Stimulated activated CD4-positive, alpha-beta T cell treated with anti-CD3 and anti-CD28 coated beads, Interleukin-4, amount 100 ng/mL, for 24 hours (primary cell): ENCODE data around the gene MMP24OS.
A peak's percentile ranks its signal among the peaks of the same experiment; 100 is the strongest.

Experiments
- DNase-seq: peaks from one replicate; pipeline ENCODE4 v3.0.0-alpha.2; 2020

Gene MMP24OS

DNA sequence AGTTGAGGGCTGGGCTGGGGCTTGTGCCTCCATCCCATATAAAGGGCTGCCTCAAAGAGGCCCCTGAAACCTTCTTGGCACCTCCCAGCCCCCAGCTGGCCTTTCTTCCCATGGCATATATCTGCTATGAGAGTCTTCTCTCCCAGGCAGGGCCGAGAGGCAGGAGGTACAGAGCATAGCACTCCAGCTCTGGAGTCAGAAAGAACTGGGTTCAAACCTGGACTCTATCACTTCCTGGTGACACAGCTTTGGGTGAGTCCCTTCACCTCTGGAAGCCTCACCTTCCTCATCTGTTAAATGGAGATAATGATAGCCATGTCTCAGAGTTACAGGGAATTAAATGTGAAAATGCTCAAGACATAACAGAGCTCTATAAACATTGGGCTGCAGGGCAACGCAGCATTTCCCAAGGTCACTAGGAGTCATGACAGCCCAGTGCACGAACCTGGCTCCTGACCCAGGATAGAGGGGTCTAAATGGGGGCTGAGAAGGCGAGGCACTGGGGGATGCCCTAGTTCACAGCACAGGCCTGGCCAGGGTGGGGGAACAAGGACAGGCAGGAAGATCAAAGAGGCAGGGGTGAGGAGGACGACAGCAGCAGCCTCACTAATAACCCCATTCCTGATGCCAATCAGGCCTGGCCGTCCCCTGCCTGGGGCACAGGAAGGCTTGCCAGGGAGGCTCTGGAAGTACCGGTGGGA lies 12.4 kb upstream of the MMP24OS start:
- no peak for DNase-seq

DNA sequence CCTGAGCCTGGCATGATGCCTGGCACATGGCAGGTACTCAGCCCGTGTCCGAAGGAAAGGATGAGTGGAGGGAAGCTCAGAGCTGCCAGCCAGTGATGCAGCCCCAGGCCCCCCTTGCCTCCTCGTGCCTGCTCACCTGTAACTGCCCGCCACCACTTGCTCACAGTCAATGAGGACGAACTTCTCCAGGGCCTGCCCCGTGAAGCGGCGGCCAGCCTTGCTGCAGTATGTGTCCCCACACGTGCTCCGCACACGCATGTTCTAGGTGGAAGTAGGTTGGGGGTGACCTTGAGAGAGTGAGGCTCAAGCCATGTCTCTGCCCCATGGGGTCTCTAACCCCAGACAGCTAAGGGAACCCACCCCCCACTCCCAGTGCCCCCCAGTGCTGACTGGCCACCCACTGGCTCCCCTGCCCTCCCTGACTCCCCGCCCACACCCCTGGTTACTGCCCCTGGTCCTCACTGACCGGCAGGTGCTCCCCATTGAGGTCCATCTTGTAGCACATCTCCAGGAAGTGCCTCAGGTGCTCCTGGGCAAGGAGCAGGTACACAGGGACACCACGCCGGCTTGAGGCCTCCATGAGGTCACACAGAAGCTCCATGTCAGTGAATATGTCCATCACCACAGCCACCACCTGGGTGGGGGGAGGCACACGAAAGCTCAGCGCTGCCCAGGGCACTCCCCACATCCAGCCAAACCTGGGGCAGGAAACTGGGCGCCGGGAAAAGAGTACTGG lies 10.6 kb upstream of the MMP24OS start:
- DNase-seq = no peak

DNA sequence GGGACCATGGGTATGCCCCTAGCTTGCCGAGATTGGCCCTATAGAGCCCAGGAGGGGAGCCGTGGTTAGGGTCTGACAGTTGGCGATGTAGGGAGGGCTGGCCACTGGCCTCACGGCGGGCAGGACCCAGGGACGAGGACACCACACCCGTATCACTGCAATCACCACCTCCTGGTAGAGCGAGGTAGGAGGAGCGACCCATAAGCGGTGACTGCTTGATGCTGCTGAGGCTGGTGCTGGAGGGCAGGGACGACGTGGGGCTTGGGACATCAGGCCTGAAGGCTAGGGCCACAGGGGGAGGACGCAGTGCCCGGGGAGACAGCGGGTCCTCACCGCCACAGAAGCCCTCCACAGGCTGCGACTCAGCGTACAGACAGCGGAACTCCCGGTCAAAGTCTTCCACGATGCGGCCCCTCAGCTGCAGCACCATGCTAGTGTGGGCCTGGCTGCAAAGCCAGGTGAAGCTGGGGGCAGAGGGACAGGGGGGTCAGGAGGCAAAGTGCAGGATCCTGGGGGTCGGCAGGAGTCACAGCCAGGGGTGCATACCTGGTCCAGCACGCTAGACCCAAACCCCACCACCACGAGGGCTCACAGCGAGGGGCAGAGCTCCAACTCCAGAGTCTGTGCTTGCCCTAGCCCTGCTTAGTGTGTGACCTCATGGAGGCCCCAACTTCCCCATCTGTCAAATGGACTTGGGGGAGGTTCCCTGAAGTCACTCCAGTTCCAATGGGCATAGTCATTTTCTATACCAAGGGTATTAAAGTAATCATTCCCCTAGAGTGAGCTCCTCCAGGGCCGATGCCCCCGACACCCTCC lies 9.8 kb upstream of the MMP24OS start:
- DNase-seq = no peak

DNA sequence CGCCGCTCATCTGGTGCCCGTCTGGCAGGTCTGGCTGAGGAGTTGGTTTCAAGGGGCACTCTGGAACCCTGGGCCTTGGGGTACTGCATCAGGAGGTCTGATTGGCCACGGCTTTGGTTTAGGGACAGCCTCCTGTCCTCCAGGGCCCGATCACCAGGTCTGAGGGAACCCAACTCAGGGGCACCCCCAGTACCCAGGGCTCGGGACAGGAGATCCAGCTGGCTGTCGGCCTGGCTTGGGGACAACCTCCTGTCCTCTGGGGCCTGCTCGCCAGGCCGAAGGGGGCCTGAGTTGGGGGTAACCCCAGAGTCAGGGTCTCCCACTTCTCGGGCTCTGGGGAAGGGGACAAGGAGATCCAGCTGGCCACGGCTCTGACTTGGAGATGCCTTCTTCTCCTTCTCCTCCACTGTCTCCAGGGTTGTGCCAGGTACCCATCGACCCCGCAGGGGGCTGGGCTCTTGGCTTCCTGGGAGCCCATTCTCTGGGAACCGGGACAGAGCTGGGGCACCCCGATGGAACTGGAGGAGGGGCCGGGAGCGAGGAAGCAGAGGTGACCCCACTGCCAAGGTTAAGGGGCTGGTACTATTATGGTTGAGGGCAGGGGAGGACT lies 9.1 kb upstream of the MMP24OS start:
- DNase-seq = no peak

DNA sequence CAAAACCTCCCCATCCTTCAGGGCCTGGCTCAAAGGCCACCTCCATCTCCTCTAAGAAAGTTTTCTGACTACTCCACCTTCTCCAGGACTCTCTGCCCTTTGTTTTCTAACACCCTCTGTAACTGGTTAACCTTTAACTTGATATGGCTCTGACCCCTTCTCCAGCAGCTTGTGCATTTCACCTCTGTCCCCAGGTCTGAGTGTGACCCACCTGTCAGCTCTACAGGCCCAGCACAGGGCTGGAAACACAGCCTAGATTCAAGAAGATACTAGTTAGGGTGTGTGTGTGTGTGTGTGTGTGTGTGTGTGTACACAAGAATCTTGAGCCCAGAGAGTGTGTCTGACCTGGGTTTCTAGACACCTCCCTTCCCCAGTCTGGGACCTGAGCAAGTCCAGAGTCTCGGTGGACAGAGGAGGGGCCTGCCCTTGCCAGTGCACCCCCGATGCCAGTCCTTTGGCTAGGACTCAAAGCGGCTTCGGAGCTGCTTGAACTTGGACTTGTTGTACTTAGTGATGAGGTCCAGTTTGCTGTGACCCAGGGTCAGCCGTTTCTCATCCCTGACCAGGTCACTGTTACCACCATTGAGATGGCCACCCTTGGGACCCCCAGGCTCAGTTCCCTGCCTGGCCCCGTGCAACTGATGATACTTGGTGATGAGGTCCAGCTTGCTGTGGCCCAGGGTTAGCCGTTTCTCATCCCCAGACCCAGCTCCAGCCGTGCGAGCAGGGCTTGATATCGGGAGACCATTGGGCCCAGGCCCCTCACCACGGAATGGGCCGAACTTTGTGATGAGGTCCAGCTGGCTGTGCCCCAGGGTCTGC lies 8.4 kb upstream of the MMP24OS start:
- no peak for DNase-seq

DNA sequence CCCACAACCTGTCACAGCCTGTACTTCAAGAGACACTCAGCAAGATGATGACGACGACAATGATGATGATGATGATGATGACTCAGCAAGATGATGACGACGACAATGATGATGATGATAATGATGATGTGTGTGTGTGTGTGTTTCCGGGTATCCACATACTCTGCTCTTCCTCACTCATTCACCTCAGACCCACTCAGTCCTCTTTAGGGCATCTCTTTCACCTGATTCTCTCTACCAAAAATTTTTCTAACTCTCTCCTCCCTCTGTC lies 7.8 kb upstream of the MMP24OS start:
- DNase-seq = no peak

DNA sequence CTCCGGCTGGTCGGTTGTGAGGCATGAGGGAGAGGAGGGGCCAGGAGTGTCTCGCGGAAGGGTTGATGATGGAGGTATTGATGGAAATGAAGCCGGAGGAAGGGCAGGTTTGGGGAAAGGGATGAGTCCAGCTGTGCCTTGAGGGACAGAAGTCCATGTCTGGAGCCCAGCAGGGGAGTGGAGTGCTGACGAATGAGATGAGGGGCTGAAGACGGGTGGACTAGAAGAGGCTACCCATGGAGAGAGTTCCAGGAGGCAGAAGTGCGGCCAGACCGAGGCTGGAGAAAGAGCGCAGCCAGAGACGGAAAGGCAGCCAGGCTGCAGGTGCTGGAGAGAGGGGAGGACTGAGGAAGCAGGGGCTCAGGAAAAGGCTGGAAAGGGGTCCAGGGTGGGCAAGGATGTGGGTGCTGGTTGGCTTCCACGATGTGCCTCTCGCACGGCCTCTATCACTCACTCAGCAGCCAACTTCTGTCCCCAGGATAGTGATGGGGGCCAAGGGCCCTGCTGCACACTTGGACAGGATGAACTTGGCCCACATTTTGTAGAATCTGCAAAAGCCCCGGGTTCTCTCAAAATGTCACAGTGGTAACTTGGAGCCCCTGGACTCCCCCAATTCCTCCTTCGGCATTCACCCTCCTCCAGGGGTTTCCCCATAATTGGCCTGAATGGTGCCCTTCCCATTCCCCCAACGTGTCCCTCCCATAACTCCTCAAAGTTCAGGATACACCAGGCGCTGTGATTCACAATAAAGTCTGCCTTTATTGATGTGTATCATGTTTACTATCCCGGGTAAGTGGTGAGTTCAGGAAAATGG lies 7.3 kb upstream of the MMP24OS start:
- no peak for DNase-seq

DNA sequence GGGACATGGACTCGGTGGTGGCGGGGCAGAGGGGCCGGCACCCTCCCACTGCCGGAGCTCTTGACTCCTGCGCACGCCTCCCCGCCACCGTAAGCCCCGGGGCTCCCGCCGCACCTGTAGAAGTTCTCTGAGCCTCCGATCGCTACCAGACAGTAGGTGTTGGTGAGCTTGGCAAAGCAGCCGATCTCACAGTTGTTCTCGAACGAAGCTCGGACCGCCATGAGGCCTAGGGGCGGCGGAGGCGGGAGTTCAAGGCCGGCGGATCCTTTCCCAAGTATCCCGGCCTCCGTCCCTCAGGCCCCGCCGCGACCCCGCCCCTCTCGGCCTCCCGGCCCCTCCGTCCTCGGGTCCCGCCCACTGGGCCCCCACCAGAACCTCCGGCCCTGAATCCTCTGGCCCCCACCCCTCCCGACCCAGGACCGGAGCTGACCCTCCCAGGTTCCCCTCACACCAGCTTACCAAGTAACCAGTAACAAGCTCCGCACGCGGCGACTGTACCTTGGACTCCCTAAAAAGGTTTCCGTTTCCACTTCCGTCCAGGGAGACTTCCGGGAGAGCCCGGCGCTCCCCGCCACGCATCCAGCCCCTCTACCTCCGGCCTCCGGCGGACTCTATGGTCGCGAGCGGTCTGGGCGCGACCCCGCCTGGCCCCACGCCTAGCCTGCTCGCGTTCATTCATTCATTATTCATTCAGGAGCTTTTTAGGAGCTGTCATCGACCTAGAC lies 6.5 kb upstream of the MMP24OS start, which contains the start of gene EIF6:
Gene EIF6, minus strand, starts transcription at position 506 of the 725 bp plus-strand sequence. Its CDS starts 285 bp downstream, at position 221.
- peak; percentile 85 for DNase-seq

DNA sequence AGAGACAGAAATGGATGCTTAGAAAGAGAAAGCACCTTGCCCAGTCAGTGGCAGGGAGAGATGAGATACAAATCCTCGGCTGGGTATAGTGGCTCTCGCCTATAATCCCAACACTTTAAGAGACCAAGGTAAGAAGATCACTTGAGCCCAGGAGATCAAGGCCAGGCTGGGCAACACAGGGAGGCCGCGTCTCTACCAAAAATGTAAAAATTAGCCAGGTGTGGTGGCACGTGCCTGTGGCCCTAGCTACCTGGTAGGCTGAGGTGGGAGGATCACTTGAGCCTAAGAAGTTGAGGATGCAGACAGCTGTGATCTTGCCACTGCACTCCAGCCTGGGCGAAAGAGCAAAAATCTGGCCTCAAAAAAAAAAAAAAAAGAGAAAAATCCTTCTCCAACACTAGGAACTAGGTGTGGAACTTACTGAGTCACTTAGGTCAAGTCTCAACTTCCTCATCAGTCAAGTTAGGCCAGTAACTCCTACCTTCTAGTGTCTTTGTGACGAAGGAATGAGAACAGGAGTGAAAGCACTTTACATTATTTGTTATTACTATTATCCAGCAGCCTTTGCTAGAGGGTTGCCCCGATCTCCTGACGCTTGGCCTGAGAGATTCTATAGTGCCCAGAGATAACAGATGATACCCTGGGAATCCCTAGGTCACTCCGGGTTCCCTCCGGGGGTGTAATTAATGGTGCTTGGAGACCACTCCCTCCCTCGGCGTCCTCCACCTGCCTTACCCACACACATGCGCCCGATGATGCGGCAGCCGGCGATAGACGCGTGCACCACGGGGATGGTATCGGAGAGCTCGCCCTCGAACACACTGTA lies 5.7 kb upstream of the MMP24OS start:
- no peak for DNase-seq

DNA sequence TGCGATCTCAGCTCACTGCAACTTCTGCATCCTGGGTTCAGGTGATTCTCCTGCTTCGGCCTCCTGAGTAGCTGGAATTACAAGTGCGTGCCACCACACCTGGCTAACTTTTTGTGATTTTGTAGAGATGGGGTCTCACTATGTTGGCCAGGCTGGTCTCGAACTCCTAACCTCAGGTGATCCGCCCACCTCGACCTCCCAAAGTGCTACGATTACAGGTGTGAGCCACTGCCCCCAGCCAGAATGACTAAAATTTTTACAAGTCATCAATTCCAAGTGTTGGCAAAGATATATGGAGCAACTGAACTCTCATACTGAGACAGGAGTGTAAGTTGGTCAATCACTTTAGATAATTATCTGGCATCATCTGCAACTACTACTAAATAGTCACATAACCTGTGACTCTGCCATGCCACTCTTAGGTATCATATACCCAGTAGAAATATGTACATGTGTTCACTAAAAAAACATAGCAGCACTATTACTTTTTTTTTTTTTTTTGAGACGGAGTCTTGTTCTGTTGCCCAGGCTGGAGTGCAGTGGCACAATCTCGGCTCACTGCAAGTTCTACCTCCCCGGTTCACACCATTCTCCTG lies 3.7 kb upstream of the MMP24OS start:
- DNase-seq = no peak

DNA sequence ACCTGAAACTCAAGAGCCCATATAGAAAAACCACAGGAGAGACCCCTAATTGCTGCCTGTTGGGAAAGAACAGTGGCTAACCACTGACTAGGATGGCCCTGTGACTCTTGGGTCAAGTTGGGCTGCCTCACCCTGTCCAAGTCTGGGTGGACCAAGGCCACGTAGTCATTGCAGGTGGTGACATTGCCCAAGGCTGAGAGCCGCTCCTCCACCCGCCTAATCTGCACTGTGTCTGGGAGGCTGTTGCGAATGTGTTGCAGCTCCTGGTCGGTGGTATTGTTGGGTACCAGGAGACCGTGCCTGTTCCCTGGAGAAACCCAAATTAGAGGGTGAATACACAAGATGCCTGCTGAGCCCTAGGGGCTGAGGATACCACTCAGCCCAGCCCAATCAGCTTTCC lies 2.6 kb upstream of the MMP24OS start:
- DNase-seq = no peak

DNA sequence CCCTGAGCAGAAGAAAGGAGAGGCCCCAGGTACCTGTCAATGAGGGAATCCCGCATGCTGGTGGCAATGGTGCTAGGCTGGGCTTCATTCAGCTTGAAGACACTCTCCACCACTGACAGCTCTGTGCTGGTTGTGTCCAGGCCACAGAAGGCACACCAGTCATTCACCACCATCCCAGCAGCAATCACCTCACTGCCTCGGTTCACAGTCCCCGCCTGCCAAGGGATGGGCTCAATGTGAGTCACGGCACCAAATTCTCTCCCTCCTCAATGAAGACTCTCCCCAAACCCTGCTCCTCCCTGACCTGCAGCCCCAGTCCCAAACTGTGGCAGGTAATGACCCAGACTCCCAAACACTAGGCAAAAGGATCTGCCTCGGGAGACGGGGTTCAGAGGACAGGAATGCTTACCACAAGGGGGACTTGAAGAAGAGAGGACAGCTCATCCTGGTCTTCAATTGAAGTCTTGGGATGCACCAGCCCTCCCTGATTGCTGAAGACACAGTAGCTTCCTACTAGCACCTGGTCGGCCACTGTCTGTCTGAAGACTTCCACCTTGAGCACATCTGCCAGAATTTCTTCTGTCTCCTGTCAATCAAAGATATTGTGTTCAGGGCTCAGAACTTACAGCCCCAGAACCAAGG lies 1.7 kb upstream of the MMP24OS start:
- DNase-seq = no peak

DNA sequence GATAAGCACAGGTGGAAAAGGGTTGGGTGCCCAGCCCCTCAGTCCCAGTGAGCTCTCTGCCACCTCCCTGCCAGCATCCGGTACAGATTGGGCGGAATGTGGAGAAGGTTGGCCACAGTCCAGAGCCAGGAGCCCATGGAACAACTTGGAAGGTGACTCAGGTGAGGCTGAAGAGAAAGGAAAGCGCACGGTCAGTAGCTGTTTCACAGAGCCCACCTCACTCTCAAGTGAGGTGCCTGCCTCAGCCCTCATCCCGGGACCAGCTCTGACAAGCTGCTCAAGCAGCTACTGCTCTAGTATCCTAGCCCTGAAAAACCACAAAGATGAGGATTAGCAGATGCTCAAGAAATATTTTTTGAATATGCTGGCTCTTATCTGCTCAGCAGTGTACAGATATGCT lies 1.1 kb upstream of the MMP24OS start:
- no peak for DNase-seq

DNA sequence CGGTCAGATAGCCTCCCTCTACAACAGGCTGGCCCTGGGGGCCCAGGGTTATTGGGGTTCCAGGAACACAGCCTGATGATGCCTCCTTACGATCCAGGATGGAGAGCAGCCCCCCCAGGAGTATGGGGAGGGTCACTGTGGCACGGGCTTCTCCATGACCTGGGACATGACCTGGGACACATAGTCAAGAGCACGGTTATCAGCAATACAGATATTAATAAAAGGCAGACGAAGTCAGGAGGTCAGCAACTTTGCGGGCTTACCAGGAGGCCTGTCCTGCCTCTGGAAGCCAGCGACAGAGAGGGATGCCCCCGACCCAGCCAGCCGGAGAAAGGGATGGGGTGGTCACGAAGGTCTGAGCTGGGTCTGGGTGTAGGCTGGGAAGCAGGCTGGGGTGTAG lies 795 bp downstream of the MMP24OS start:
- no peak for DNase-seq

DNA sequence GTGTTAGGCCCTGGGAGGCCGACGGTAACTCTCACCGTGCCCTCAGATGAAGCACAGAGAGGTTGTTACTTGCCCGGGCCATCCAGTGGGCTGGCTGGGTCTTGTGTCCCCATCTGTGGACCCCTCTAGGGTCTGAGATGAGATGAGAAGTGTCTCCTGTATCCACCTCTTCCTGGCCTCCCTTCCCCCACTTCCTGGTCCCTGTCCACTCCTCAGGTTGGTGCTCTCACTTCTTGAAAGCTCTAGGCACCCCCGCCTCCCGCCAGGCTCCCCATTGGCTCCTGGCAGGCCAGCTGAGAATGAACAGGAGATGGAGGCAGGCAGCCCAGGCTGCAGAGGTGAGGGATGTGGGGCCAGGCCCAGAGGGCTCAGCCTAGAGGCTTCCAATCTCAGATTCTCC lies 1.5 kb downstream of the MMP24OS start:
- no peak for DNase-seq

DNA sequence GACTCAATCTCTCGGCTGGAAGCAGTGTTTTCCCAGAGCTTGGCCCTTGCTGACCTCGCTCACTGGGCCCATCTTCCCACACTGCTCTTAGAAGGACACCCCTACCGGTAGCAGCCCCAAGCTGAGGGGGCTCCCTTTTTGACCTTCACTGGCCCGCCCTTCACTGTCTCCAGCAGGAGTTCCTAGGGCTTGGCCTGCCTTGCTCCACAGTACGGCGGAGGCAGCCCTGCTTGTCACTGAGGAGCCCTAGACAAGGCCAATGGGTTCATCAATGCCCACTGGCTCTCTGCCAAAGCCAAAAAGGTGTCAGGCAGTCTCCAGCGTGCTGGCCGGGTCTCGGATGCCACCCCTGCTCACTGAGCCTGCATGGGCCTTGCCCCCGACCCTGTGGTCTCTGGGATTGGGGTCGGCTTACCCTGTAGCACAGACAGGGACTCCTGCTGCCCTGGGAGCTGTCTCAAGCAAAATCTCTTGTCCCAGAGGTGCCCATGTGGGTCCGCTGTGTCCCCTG lies 2.1 kb downstream of the MMP24OS start:
- no peak for DNase-seq

DNA sequence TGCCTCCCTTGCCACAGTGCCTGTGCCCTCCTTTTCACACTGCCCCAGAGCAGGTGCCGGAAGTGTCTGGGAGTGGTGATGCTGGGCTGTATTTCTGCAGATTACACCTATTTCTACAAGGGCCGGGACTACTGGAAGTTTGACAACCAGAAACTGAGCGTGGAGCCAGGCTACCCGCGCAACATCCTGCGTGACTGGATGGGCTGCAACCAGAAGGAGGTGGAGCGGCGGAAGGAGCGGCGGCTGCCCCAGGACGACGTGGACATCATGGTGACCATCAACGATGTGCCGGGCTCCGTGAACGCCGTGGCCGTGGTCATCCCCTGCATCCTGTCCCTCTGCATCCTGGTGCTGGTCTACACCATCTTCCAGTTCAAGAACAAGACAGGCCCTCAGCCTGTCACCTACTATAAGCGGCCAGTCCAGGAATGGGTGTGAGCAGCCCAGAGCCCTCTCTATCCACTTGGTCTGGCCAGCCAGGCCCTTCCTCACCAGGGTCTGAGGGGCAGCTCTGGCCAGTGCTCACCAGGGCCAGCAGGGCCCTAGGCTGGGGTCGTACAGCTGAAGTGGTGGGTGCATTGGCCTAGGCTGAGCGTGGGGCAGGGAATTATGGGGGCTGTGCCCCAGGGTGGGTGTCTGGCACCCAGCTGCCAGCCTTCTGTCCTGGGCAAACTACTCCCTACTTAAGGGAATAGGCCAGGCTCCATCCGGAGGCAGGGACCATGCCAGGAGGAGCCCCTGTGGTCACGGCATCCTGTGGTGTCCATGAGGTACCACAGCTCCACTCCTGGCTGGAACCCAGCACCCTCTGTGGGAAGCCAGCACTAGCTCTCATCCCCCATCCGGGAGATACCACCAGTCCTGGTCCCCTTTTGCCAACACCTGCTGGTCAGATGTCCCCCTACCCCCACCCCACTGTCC lies 3.5 kb downstream of the MMP24OS start:
- DNase-seq = no peak
